ENCODE data around the gene IFT122.

- TF ChIP-seq CTCF (IDR thresholded peaks at IDR 0.05; ENCODE audit: low read length) (no peak), EZH2 (IDR thresholded peaks at IDR 0.05; ENCODE audit: borderline replicate concordance, low read length) (no peak)
Observed at GRCh38 chr3:129432036-129432435, 8.0 kb upstream of the IFT122 start.
